HFF-Myc (cell line): ENCODE results near the gene SETD6.
"Not testable (repeated sequence)": the region's sequence is repeated elsewhere in the genome, so short reads cannot be mapped to it uniquely, and the experiment has no call there.

ENCODE experiments used
- DNase-seq: peaks from one replicate; pipeline ENCODE4 v3.0.0-alpha.2; 2011; ENCODE audit warnings: low read depth; ENCODE audit errors: extremely low read depth
- H3K4me3 ChIP-seq: replicated peaks from 2 replicates; pipeline ENCODE4 v1.5.1; 2011; ENCODE audit warnings: low read depth, mild to moderate bottlenecking, control low read depth, low read length
- TF ChIP-seq, protein P1 (sequence below): IDR thresholded peaks from 2 replicates; pipeline ENCODE4 v1.5.1; 2012; ENCODE audit warnings: mild to moderate bottlenecking, low read depth, low read length, control low read depth; ENCODE audit errors: missing control alignments

The SETD6 gene

DNA sequence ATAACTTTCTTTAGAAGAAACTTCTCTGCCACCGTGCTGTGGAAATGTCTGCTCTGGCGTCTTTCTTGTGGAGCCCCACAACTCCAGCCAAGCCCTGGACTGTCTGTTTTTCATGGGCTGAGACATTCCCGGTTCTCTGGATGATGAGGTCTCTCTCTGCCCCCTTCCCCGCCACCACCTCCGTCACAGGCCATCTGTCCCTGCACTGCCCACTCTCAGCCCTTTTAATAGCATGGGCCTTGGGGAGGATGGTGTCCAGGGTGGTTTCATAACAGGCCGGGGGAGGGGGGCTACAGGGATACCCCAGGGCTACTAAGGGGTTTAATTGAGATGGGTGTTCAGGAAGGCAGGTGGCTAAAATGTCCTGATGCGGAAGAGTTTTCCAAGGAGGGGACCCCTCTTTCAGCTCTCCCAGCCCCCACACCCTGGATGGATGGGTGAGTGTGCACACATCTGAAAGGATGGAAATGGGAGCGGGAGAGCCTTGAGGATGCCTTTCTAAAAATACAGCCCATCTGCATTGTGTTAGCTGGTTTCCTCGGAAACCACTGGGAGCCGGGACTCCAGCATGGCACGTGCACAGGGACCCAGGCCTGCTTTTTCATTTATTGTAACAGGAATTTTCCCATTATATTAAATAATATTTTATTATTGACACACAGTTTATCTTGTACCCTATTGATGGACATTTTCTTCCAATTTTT is 30.0 kb upstream of the SETD6 start:
- TF ChIP-seq, protein P1, sequence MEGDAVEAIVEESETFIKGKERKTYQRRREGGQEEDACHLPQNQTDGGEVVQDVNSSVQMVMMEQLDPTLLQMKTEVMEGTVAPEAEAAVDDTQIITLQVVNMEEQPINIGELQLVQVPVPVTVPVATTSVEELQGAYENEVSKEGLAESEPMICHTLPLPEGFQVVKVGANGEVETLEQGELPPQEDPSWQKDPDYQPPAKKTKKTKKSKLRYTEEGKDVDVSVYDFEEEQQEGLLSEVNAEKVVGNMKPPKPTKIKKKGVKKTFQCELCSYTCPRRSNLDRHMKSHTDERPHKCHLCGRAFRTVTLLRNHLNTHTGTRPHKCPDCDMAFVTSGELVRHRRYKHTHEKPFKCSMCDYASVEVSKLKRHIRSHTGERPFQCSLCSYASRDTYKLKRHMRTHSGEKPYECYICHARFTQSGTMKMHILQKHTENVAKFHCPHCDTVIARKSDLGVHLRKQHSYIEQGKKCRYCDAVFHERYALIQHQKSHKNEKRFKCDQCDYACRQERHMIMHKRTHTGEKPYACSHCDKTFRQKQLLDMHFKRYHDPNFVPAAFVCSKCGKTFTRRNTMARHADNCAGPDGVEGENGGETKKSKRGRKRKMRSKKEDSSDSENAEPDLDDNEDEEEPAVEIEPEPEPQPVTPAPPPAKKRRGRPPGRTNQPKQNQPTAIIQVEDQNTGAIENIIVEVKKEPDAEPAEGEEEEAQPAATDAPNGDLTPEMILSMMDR: no peak
- DNase-seq: no peak
- no peak overlapping the region for H3K4me3 ChIP-seq

DNA sequence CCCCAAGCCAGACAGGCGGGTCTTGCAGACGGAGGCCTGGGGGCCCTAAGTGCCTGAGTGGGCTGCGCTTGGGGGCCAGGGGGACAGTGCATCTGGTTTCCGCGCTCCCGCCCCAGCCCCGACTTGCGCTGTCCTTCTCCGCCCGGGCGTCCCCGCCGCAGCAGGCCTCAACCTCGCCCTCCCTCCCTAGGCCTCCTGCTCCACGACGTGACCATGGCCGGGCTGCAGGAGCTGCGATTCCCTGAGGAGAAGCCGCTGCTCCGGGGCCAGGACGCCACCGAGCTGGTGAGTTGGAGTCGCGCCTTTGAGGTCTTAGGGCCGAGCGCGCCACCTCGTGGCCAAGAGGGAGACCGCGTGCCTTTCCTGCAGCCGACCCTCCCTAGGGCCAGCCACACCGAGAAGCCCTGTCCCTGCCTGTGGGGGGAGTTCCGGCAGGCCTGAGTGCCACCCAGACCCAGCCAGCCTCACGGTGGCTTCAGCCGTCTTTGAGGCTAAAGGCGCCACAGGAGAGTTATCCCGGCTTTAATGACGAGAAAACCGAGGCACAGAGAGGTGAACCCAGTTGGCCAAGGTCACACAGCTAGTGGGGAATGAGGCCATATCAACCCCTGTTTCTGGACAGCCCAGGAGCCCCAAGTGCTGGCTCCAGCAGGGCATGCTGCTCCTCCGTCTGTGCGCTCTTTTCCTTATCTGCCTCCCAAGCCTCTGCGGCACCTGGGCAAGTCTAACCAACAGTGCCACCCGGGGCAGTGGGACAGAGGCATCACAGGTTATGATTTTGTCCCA is 27.6 kb upstream of the SETD6 start:
- peak; percentile 29 for DNase-seq
- TF ChIP-seq, protein P1: peak; percentile 81
- H3K4me3 ChIP-seq: no peak overlapping the region

DNA sequence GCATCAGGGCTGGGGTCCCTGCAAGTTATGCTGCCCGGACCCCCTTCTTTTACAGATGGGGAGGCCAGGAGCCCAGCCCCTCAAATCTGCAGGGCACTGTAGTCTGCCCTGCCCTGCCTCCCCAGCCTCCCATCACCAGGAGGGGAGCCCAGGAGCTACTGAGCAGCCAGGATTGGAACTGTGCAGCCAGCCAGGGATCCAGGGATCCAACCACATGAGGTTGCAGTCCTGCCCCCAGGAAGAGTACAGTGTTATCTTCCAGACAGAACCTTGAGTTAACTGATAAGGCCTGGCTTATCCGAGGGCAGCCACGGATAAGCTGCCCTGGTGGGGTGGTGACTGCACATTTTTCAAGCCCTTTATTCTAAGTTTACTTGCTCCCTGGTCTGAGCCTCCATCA is 26.8 kb upstream of the SETD6 start:
- TF ChIP-seq, protein P1: no peak
- DNase-seq: no peak
- H3K4me3 ChIP-seq: no peak overlapping the region

DNA sequence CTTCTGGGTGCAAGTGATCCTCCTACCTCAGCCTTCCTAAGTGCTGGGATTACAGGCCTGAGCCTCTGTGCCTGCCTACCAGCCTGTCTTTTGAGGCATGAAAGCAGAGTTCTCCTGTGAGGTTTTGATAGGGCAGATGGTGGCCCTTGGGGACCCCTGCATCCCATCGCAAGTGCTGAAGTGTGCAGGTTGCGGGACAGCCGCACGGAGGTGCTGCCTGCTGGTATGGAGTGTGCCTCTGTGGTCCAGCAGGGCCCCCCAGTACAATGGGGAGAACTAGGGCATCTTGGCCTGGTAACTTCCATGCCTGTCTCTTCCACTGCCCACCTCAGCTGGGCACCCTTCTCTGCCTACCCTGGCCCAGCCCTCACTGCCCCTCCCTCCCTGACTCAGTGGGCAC is 25.3 kb upstream of the SETD6 start:
- TF ChIP-seq, protein P1: no peak
- DNase-seq: no peak
- H3K4me3 ChIP-seq: no peak overlapping the region

DNA sequence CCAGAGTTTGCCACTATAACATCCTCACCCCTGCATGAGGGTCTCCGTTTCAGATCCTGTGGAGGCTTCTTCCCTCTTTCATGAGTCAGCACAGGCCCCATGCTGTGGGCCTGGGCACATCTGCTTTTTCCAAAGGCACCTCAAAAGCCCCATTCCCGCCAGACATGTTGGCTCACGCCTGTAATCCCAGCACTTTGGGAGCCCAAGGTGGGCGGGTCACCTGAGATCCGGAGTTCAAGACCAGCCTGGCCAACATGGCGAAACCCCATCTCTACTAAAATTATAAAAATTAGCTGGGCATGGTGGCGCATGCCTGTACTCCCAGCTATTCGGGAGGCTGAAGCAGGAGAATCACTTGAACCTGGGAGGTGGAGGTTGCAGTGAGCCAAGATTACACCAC is 24.8 kb upstream of the SETD6 start:
- DNase-seq: not testable (repeated sequence)

DNA sequence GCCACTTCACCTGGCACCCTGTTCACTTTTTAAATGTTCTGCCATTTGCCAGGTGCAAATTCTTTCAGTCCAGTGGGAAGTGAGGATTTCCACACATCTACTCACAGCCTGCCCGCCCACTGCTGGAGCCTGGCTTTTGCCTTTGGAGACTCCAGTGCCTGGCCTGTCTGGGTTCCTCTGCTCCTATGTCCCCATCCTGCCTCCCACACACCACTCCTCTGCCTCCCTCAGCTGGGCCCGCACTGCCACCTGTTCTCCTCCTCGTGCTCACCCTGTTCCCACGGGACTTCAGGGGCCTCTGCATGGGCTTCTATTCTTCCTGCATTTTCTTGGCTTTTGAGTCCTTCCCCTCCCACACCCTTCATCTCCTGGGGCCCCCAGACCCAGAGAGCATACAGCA is 23.3 kb upstream of the SETD6 start:
- no peak for DNase-seq
- TF ChIP-seq, protein P1: no peak
- no peak overlapping the region for H3K4me3 ChIP-seq

More for the DNA sequence above, 24.8 kb upstream of the SETD6 start:
- not testable (repeated sequence) for H3K4me3 ChIP-seq

DNA sequence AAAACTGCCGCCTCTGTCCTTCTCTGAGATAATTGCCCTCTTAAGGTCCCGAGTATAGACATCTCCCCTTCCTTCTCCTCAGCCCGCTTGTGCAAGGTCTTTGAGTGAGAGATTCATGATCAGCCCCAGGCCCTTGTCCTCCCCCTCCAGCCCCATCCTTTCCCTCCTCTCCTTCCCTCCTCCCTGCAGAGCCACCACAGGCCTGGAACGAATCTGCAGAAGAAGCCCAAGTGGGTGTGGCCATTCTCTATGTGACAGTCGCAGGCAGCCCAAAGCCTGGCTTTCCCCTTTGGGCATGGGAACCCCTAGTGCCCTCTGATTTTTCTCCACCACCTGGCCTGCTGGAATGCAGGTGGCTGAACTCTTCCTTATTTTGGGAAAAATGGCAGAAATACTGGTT is 22.6 kb upstream of the SETD6 start:
- TF ChIP-seq, protein P1: no peak
- no peak overlapping the region for H3K4me3 ChIP-seq
- DNase-seq: no peak
